ENCODE results near the gene MEGF10. TPM values are rescaled to one million over a fixed set of nuclear protein-coding genes. Genes with fewer than 3 reads are reported as not detected.

Gene MEGF10
- total and polyA plus RNA-seq, 10 donors: 0.02 to 2.2 (median 0.22) TPM

DNA sequence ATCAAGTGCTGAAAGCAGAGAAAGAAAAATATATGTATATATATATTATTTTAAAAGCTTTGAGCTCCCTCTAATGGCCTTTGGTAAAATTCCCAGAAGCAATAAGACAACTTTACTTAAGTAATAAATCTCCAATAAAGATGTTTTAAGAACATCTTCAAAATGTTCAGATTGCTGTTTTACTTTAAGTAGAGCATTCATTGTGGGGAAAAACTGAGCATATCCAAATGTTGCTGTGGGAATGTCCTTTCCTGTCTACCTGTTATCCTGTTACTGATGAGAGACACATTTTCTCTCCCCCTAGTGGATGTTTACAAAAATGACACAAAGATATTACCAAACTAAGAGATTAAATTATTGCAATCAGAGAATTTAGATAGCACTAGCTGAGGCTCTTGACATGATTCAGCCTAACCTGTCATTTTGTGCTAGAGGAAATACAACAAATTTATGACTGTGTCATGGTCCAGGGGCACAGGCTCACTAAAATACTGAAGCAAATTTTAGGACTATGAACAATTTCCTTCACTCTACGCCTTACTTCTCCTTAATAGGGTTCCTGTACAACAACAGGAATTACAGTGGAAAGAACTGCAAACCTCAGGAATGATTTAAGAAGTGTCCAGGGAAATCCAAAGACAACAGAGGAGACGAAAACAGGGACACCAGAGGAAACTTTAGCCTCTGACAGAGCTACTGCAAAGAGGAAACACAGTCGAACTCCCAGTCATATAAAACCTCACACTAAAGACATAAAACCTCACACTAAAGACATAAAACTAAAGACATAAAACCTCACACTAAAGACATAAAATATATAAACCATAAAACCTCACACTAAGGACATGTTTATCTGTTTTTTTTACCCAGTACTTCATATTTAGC, 202.5 kb downstream of the MEGF10 start:
- no peak for TF ChIP-seq POLR2A (IDR thresholded peaks at IDR 0.05)
- no peak for TF ChIP-seq POLR2AphosphoS5 (IDR thresholded peaks at IDR 0.05)
- TF ChIP-seq, protein P1, sequence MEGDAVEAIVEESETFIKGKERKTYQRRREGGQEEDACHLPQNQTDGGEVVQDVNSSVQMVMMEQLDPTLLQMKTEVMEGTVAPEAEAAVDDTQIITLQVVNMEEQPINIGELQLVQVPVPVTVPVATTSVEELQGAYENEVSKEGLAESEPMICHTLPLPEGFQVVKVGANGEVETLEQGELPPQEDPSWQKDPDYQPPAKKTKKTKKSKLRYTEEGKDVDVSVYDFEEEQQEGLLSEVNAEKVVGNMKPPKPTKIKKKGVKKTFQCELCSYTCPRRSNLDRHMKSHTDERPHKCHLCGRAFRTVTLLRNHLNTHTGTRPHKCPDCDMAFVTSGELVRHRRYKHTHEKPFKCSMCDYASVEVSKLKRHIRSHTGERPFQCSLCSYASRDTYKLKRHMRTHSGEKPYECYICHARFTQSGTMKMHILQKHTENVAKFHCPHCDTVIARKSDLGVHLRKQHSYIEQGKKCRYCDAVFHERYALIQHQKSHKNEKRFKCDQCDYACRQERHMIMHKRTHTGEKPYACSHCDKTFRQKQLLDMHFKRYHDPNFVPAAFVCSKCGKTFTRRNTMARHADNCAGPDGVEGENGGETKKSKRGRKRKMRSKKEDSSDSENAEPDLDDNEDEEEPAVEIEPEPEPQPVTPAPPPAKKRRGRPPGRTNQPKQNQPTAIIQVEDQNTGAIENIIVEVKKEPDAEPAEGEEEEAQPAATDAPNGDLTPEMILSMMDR (IDR thresholded peaks at IDR 0.05 in 8 of 11, conservative IDR thresholded peaks at IDR 0.05 in 3 of 11): peak in 9 of 11 experiments; percentile 23 to 68 (median 53)
- no peak for DNase-seq
- Histone ChIP-seq H3K4me1 (peaks cover 0 to 4% (median 0%) of the 10 kb centered on the region in 6 donors), H3K4me3 (no peak overlapping the region), H3K9me3 (no peaks in the 10 kb centered on the region), H3K27ac (no peak overlapping the region), H3K27me3 (replicated peaks in 1 of 7) (peaks cover 0 to 4% (median 0%) of the 10 kb centered on the region in 7 donors), H3K36me3 (no peaks in the 10 kb centered on the region)
- intact Hi-C loops (cut with DNase I; ENCODE audit: low total_unique reads): no loop called here
- 59 to 75% (median 70%) methylated on average over 3 of the region's 3 CpGs for WGBS, 5 donors

DNA sequence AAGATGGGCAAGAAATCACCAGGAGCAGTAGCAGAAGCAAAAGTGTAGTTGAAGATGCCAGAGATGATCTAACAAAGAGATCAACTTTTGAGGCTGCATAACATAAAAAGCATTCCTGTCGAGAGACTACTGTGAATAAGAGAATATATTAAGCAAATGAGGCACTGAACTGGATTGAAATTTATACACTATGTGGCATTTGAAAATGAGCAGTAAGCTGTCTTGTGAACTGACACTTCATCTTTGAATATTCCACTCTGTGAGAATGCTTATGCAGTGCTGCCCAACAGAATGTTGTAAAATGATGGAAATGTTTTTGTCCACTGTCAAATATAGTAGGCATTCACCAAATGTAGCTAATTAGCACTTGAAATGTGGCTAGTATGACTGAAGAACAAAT, 208.0 kb downstream of the MEGF10 start:
- no peaks in the 10 kb centered on the region for H3K36me3 ChIP-seq
- TF ChIP-seq, protein P1 (IDR thresholded peaks at IDR 0.05 in 8 of 11, conservative IDR thresholded peaks at IDR 0.05 in 3 of 11): no peak
- H3K27me3 ChIP-seq (replicated peaks in 1 of 7): peaks cover 0 to 4% (median 0%) of the 10 kb centered on the region in 7 donors
- H3K4me1 ChIP-seq: no peaks in the 10 kb centered on the region
- H3K27ac ChIP-seq: no peak overlapping the region
- H3K4me3 ChIP-seq: no peak overlapping the region
- no peaks in the 10 kb centered on the region for H3K9me3 ChIP-seq
- DNase-seq: no peak
- WGBS, 5 donors: 70 to 95% (median 77%) methylated on average over 1 of the region's 1 CpG
- intact Hi-C loops (cut with DNase I; ENCODE audit: low total_unique reads): no loop called here

DNA sequence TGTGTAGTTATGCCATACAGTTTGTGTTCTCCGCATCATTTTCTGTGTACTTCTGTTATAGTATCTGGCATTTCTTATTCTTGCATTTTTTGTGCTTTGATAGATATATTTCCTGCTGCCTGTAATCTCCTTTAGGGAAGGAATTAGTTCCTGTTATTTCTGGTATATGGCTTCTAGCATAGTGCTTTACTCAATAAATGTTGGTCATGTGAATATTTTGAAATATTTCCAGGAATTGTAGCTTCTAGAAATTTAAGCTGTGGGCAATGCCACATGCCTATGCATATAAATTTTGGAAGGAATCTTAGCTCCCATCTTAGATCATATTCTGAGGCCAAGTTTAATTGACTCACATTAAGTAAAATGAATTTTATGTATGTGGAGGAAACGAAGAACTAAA, 215.3 kb downstream of the MEGF10 start:
- TF ChIP-seq, protein P1 (IDR thresholded peaks at IDR 0.05 in 8 of 11, conservative IDR thresholded peaks at IDR 0.05 in 3 of 11): no peak
- TF ChIP-seq POLR2A (IDR thresholded peaks at IDR 0.05): no peak
- no peak for TF ChIP-seq POLR2AphosphoS5 (IDR thresholded peaks at IDR 0.05)
- DNase-seq: no peak
- intact Hi-C loops (cut with DNase I; ENCODE audit: low total_unique reads): no loop called here

DNA sequence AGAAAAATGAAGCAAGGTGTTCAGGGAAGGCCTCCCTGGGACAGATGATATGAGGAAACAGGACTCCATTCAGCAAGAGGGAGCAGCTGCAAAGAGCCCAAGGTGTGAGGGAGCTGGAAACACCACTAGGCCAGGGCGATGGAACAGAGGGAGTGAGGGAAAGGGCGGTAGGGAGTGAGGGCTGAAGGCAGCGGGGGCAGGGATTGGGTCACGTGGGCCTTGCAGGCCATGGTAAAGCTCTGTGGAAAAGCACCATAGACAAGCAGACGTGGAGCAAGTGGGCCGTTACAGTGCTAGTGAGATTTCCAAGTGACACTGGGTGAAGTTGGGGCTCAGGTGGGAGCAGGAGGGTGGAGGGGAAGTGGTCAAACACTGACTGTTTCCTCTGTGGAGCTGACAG, 216.0 kb downstream of the MEGF10 start:
- H3K27ac ChIP-seq: no peak overlapping the region
- H3K9me3 ChIP-seq: no peaks in the 10 kb centered on the region
- no peaks in the 10 kb centered on the region for H3K36me3 ChIP-seq
- no peaks in the 10 kb centered on the region for H3K4me1 ChIP-seq
- no peak overlapping the region for H3K4me3 ChIP-seq
- WGBS, 5 donors: 71 to 84% (median 80%) methylated on average over 6 of the region's 6 CpGs
- peaks cover 0 to 3% (median 0%) of the 10 kb centered on the region in 7 donors for H3K27me3 ChIP-seq (replicated peaks in 1 of 7)
- no peak for DNase-seq
- intact Hi-C loops (cut with DNase I; ENCODE audit: low total_unique reads): no loop called here
- TF ChIP-seq POLR2AphosphoS5 (IDR thresholded peaks at IDR 0.05) (no peak), POLR2A (IDR thresholded peaks at IDR 0.05) (no peak)
- TF ChIP-seq, protein P1 (IDR thresholded peaks at IDR 0.05 in 8 of 11, conservative IDR thresholded peaks at IDR 0.05 in 3 of 11): no peak

More for the DNA sequence above, 215.3 kb downstream of the MEGF10 start:
- Histone ChIP-seq H3K27ac (no peak overlapping the region), H3K4me1 (no peaks in the 10 kb centered on the region), H3K4me3 (no peak overlapping the region), H3K36me3 (no peaks in the 10 kb centered on the region), H3K9me3 (no peaks in the 10 kb centered on the region), H3K27me3 (replicated peaks in 1 of 7) (no peaks in the 10 kb centered on the region)
- 77 to 92% (median 81%) methylated on average over 2 of the region's 2 CpGs for WGBS, 5 donors

Measured in spleen (tissue), 11 donors.